OCI-LY1 (cell line): ENCODE data around the gene VAMP7.

Experiments
- CTCF ChIP-seq: fragments of 200-600 bp; sonication (generic), shearing (Covaris generic); IDR thresholded peaks from 2 replicates; pipeline ENCODE4 v1.5.1; 2017; ENCODE audit warnings: mild to moderate bottlenecking, antibody characterized with exemption, low read length, moderate library complexity, mixed read lengths
- EZH2 ChIP-seq: fragments of 200-600 bp; sonication (generic), shearing (Covaris generic); IDR thresholded peaks from 2 replicates; pipeline ENCODE4 v1.8.0; 2017; ENCODE audit warnings: borderline replicate concordance, mixed run types, mild to moderate bottlenecking, antibody characterized with exemption, low read length, moderate library complexity, mixed read lengths

GRCh38 chrX:155962906-155963305 lies 81.8 kb downstream of the VAMP7 start:
- TF ChIP-seq CTCF: no peak
- no peak for TF ChIP-seq EZH2
